GM12878 (cell line): ENCODE data around the gene AOPEP. TPM values are rescaled to one million over a fixed set of nuclear protein-coding genes. Genes with fewer than 3 reads are reported as not detected.

Experiments
- BHLHE40 ChIP-seq, 2 experiments: fragments of 450-650 bp in 1 of 2; IDR thresholded peaks; 2 replicates each; pipeline ENCODE4 v1.6.1; 2011 to 2017; ENCODE audit warnings: low read depth in 2 of 2, borderline replicate concordance in 1 of 2, improper control_type of control experiment in 1 of 2, low read length in 1 of 2, mild to moderate bottlenecking in 1 of 2
- CHD2 ChIP-seq: IDR thresholded peaks from 2 replicates; pipeline ENCODE4 v1.6.1; 2011; ENCODE audit warnings: low read depth, low read length, improper control_type of control experiment, borderline replicate concordance
- CREM ChIP-seq: IDR thresholded peaks from 2 replicates; pipeline ENCODE4 v1.6.1; 2014; ENCODE audit warnings: antibody characterized with exemption, low read depth
- ESRRA ChIP-seq: IDR thresholded peaks from 2 replicates; pipeline ENCODE4 v1.6.1; 2012; ENCODE audit warnings: mild to moderate bottlenecking, low read length, improper control_type of control experiment
- FOXK2 ChIP-seq: fragments of 450-650 bp; IDR thresholded peaks from 2 replicates; pipeline ENCODE4 v1.6.1; 2017; ENCODE audit warnings: mild to moderate bottlenecking, moderate library complexity
- GABPA ChIP-seq: IDR thresholded peaks from 2 replicates; pipeline ENCODE4 v1.6.1; 2014; ENCODE audit warnings: antibody characterized with exemption, low read depth, mild to moderate bottlenecking, inconsistent platforms
- HCFC1 ChIP-seq: fragments of 150-350 bp; IDR thresholded peaks from 2 replicates; pipeline ENCODE4 v1.6.1; 2014; ENCODE audit warnings: low read length
- IKZF1 ChIP-seq: fragments of 450-650 bp; conservative IDR thresholded peaks from 2 replicates; pipeline ENCODE4 v1.6.1; 2017; ENCODE audit warnings: antibody characterized with exemption, mild to moderate bottlenecking
- JUND ChIP-seq: IDR thresholded peaks from 2 replicates; pipeline ENCODE4 v1.6.1; 2012; ENCODE audit warnings: low read depth, mild to moderate bottlenecking, low read length, improper control_type of control experiment, moderate library complexity
- NFIC ChIP-seq: IDR thresholded peaks from 2 replicates; pipeline ENCODE4 v1.6.1; 2012; ENCODE audit warnings: low read depth, mild to moderate bottlenecking, inconsistent platforms, low read length, moderate library complexity
- NFYB ChIP-seq: IDR thresholded peaks from 2 replicates; pipeline ENCODE4 v1.6.1; 2011; ENCODE audit warnings: low read depth, mild to moderate bottlenecking, low read length, improper control_type of control experiment, moderate library complexity; ENCODE audit not compliant: insufficient read depth
- NR2C2 ChIP-seq: IDR thresholded peaks from 2 replicates; pipeline ENCODE4 v1.6.1; 2011; ENCODE audit warnings: borderline replicate concordance, low read depth; ENCODE audit not compliant: control insufficient read depth, insufficient read length
- PAX5 ChIP-seq: IDR thresholded peaks from 2 replicates; pipeline ENCODE4 v1.6.1; 2011; ENCODE audit warnings: low read depth, low read length, borderline replicate concordance
- RB1 ChIP-seq: fragments of 450-650 bp; formaldehyde crosslinking; IDR thresholded peaks from 2 replicates; pipeline ENCODE4 v1.6.1; 2017; ENCODE audit warnings: mild to moderate bottlenecking, borderline replicate concordance
- RELA ChIP-seq: fragments of 450-650 bp; IDR thresholded peaks from 2 replicates; pipeline ENCODE4 v1.8.0; 2014; ENCODE audit warnings: borderline replicate concordance; ENCODE audit not compliant: partially characterized antibody
- TCF12 ChIP-seq: IDR thresholded peaks from 2 replicates; pipeline ENCODE4 v1.6.1; 2011; ENCODE audit warnings: low read depth, mild to moderate bottlenecking, low read length
- TCF7 ChIP-seq: IDR thresholded peaks from 2 replicates; pipeline ENCODE4 v1.6.1; 2014; ENCODE audit warnings: antibody characterized with exemption, borderline replicate concordance
- ZBTB4 ChIP-seq: fragments of 450-650 bp; formaldehyde crosslinking; IDR thresholded peaks from 2 replicates; pipeline ENCODE4 v1.4.0; 2022; ENCODE audit warnings: mild to moderate bottlenecking, moderate library complexity
- ZSCAN29 ChIP-seq: fragments of 450-650 bp; IDR thresholded peaks from 2 replicates; pipeline ENCODE4 v1.6.1; 2017; ENCODE audit warnings: mild to moderate bottlenecking, moderate library complexity
- polyA plus RNA-seq, 11 experiments: library from polyadenylated mRNA; depleted of rRNA in 4 of 11; unstranded in 6 of 11; stranded (reverse) in 5 of 11; fragments of >200 nt; fragmentation: Nextera tagmentation in 4 of 11; fragmentation: Illumina TruSeq in 1 of 11; extraction: Ambion mirVana in 4 of 11; extraction: Trizol in 1 of 11; gene quantifications; 1 replicate in 1 of 11; 2 replicates in 10 of 11; pipeline versions ENCODE4 v1.2.1 to v1.2.3, GENCODE V29; 2011 to 2016; ENCODE audit warnings: inconsistent platforms in 2 of 11, missing spikeins in 2 of 11, low read depth in 1 of 11
- total RNA-seq, 4 experiments: library from RNA; depleted of rRNA in 3 of 4; stranded (reverse); fragments of >200 nt in 3 of 4; fragmentation: Illumina TruSeq in 1 of 4; extraction: Trizol in 1 of 4; gene quantifications; 2 replicates each; pipeline versions ENCODE4 v1.2.1 to v1.2.3, GENCODE V29; 2013 to 2021
- TF ChIP-seq, protein P1 (sequence below): fragments of 450-650 bp; formaldehyde crosslinking; IDR thresholded peaks from 2 replicates; pipeline ENCODE4 v1.5.0; 2022; ENCODE audit warnings: mild to moderate bottlenecking, missing genetic modification characterization
- TF ChIP-seq, protein P2 (sequence below): IDR thresholded peaks from 2 replicates; pipeline ENCODE4 v1.6.1; 2011; ENCODE audit warnings: low read depth, low read length, improper control_type of control experiment, borderline replicate concordance
- TF ChIP-seq, protein P3 (sequence below): IDR thresholded peaks from 2 replicates; pipeline ENCODE4 v1.6.1; 2012; ENCODE audit warnings: low read depth, low read length, improper control_type of control experiment

Gene AOPEP
- total and polyA plus RNA-seq, 10 of the 15 experiments (the other 5 are each of a cell fraction or from before 2014, with no cell fraction given): 2.3 to 16.9 (median 10.1) TPM

GRCh38 chr9:94726495-94727191 lies at the start of gene AOPEP (continued):
- TF ChIP-seq, protein P1, sequence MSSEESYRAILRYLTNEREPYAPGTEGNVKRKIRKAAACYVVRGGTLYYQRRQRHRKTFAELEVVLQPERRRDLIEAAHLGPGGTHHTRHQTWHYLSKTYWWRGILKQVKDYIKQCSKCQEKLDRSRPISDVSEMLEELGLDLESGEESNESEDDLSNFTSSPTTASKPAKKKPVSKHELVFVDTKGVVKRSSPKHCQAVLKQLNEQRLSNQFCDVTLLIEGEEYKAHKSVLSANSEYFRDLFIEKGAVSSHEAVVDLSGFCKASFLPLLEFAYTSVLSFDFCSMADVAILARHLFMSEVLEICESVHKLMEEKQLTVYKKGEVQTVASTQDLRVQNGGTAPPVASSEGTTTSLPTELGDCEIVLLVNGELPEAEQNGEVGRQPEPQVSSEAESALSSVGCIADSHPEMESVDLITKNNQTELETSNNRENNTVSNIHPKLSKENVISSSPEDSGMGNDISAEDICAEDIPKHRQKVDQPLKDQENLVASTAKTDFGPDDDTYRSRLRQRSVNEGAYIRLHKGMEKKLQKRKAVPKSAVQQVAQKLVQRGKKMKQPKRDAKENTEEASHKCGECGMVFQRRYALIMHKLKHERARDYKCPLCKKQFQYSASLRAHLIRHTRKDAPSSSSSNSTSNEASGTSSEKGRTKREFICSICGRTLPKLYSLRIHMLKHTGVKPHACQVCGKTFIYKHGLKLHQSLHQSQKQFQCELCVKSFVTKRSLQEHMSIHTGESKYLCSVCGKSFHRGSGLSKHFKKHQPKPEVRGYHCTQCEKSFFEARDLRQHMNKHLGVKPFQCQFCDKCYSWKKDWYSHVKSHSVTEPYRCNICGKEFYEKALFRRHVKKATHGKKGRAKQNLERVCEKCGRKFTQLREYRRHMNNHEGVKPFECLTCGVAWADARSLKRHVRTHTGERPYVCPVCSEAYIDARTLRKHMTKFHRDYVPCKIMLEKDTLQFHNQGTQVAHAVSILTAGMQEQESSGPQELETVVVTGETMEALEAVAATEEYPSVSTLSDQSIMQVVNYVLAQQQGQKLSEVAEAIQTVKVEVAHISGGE (CRISPR knock-in tag): peak; percentile 5; the same call in 1 of the 2 replicates
- TF ChIP-seq ZBTB4 (CRISPR knock-in tag) (peak; percentile 7; the same call in 1 of the 2 replicates), JUND (peak; percentile 92; the same call in 1 of the 2 replicates), CHD2 (peak; percentile 61; the same call in 1 of the 2 replicates), IKZF1 (peak; percentile 79; the same call in 1 of the 2 replicates), PAX5 (no peak), NFIC (no peak), RELA (peak; percentile 78), HCFC1 (peak; percentile 80), ESRRA (peak; percentile 70; the same call in 1 of the 2 replicates), NR2C2 (no peak), FOXK2 (peak; percentile 39), TCF7 (no peak), CREM (peak; percentile 100), RB1 (peak; percentile 49; the same call in 1 of the 2 replicates), BHLHE40 (IDR thresholded peaks at IDR 0.05; ENCODE audit: borderline replicate concordance in 1 of 2, low read depth in 2 of 2, low read length in 1 of 2) (peak; percentile 99 to 100), GABPA (peak; percentile 59; the same call in 1 of the 2 replicates), ZSCAN29 (no peak), TCF12 (0 out of 2 replicates have a peak, but pooled peaks have one; percentile 3), NFYB (peak; percentile 55; the same call in 1 of the 2 replicates)
- TF ChIP-seq, protein P2, sequence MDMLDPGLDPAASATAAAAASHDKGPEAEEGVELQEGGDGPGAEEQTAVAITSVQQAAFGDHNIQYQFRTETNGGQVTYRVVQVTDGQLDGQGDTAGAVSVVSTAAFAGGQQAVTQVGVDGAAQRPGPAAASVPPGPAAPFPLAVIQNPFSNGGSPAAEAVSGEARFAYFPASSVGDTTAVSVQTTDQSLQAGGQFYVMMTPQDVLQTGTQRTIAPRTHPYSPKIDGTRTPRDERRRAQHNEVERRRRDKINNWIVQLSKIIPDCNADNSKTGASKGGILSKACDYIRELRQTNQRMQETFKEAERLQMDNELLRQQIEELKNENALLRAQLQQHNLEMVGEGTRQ: peak; percentile 63
- TF ChIP-seq, protein P3, sequence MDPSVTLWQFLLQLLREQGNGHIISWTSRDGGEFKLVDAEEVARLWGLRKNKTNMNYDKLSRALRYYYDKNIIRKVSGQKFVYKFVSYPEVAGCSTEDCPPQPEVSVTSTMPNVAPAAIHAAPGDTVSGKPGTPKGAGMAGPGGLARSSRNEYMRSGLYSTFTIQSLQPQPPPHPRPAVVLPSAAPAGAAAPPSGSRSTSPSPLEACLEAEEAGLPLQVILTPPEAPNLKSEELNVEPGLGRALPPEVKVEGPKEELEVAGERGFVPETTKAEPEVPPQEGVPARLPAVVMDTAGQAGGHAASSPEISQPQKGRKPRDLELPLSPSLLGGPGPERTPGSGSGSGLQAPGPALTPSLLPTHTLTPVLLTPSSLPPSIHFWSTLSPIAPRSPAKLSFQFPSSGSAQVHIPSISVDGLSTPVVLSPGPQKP: peak; percentile 70
